RWPE1 (cell line): ENCODE measurements around the gene NUDC.
A peak's percentile ranks its signal among the peaks of the same experiment; 100 is the strongest.

ENCODE experiments used
- CTCF ChIA-PET: fragments of 350-600 bp; sonication (Branson Sonifier 250); formaldehyde crosslinking; extraction: SDS; loops from one replicate; lab custom pipeline; 2021; lab: Yijun Ruan, JAX
- POLR2A ChIA-PET: fragments of 400-600 bp; formaldehyde crosslinking; extraction: SDS; loops from one replicate; lab custom pipeline; 2020; ENCODE audit warnings: antibody characterized with exemption; ENCODE audit not compliant: low non-redundant PET; lab: Yijun Ruan, JAX
- DNase-seq: peaks from one replicate; pipeline ENCODE4 v3.0.0; 2012; ENCODE audit warnings: low spot score
- H3K27ac ChIP-seq: fragments of 450-650 bp; 2 replicates; pipeline ENCODE4 v1.5.1; 2017
- TF ChIP-seq, protein P1 (sequence below): fragments of 450-650 bp; conservative IDR thresholded peaks from 2 replicates; pipeline ENCODE4 v1.5.1; 2017; ENCODE audit warnings: low read depth, mild to moderate bottlenecking

The NUDC gene

DNA sequence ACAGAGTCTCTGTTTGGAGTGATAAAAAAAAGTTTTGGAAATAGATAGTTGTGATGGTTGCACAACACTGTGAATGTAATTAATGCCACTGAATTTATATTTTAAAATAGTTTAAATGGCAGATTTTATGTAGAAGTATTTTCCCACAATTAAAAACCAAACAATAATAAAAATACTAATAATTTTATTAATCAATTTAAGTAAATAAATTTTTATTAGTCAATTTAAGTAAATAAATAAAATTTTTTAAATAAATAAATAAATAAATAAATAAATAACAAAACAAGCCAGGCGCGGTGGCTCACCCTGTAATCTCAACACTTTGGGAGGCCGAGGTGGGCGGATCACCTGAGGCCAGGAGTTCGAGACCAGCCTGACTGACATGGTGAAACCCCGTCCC is 43.7 kb downstream of the NUDC start:
- no peak for DNase-seq
- TF ChIP-seq, protein P1, sequence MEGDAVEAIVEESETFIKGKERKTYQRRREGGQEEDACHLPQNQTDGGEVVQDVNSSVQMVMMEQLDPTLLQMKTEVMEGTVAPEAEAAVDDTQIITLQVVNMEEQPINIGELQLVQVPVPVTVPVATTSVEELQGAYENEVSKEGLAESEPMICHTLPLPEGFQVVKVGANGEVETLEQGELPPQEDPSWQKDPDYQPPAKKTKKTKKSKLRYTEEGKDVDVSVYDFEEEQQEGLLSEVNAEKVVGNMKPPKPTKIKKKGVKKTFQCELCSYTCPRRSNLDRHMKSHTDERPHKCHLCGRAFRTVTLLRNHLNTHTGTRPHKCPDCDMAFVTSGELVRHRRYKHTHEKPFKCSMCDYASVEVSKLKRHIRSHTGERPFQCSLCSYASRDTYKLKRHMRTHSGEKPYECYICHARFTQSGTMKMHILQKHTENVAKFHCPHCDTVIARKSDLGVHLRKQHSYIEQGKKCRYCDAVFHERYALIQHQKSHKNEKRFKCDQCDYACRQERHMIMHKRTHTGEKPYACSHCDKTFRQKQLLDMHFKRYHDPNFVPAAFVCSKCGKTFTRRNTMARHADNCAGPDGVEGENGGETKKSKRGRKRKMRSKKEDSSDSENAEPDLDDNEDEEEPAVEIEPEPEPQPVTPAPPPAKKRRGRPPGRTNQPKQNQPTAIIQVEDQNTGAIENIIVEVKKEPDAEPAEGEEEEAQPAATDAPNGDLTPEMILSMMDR, result no peak
- H3K27ac ChIP-seq, result no peak overlapping the region
- ChIA-PET POLR2A (no interaction called here), CTCF (no interaction called here)

DNA sequence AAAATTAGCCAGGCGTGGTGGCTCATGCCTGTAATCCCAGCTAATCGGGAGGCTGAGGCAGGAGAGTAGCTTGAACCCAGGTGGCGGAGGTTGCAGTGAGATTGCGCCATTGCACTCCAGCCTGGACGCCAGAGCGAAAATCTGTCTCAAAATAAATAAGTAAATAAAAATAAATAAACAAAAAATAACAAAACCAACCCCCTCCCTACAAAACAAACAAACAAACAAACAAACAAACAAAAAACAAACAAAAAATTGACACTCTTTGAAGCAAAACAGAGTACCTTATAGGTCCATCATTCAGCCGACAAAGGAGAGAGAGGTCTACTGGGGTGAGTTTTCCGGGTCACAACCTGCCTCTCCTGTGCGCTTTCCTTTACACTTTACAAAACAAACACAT is 44.1 kb downstream of the NUDC start:
- CTCF ChIA-PET, result interaction anchor here (0.5 to 1.3 kb wide), 5 partner anchors 55 to 336 kb away, joined by 3 to 6 read pairs (median 5); no protein-coding TSS in a partner anchor
- DNase-seq, result no peak
- POLR2A ChIA-PET, result no interaction called here
- no peak overlapping the region for H3K27ac ChIP-seq
- TF ChIP-seq, protein P1, result no peak

DNA sequence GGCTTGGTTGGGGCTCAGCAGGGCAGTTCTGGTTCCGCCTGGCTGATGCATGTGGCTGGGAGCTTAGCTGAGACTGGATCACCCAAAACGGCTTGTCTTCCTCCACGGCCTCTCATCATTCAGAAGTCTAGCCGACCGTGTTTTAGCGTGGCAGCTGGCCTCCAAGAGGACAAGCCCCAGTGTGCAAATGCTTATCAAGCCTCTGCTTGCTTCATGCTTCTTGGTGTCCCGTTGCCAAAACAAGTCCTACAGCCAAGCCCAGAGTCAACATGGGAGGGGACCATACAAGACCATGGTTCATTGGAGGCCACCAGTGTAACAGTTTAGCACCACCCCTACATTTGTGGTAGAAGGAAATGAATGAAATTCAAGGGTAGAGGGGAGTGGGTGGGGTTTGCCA is 49.3 kb downstream of the NUDC start:
- no peak for DNase-seq
- peak overlapping the region; percentile 52 for H3K27ac ChIP-seq
- POLR2A ChIA-PET, result no interaction called here
- CTCF ChIA-PET, result no interaction called here
- TF ChIP-seq, protein P1, result no peak

DNA sequence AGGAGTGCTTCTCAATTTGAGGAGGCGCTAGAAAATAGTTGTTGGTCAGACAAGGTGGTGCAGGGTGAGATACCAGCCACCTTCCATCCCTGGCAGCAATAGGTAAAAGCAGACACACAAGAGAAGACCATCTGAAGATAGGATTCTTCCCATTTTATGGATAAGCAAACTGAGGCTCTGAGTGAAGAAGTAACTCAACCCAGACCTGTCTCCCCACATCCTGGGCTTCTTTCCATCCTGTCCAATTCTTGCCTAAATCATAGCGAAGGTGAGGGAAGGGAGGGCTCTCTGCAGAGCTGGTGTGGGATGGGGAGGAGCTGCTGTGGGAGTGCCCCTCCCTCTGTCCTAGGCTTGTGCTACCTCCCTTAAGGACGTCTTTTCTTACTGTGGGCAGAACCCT is 50.0 kb downstream of the NUDC start:
- H3K27ac ChIP-seq, result no peak overlapping the region
- CTCF ChIA-PET, result interaction anchor here (0.5 to 0.6 kb wide), 2 partner anchors 73 to 1069 kb away, joined by 3 to 5 read pairs; no protein-coding TSS in a partner anchor
- no peak for DNase-seq
- POLR2A ChIA-PET, result no interaction called here
- TF ChIP-seq, protein P1, result no peak

DNA sequence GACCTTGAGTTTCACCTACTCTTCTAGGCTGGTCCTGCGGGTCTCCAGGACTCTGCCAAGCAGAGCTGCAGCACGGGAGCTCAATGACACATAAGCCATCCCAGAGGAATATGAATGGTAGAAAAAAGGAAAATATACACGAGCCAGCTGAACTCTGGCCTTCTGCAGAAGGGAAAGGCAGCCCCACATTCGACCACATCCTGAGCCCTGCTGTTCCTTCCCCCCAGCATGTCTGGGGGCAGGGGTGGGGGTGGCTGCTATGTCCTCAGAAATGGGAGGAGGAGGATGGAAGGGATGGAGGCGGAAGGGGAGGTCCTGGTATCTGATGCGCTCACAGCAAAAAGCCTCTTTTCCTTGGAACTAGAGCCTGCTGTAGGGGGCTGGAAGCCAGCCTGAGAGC is 50.8 kb downstream of the NUDC start:
- TF ChIP-seq, protein P1, result no peak
- POLR2A ChIA-PET, result no interaction called here
- CTCF ChIA-PET, result interaction anchor here (0.6 kb wide), 1 partner anchor 1069 kb away, joined by 3 read pairs; no protein-coding TSS in a partner anchor
- no peak overlapping the region for H3K27ac ChIP-seq
- no peak for DNase-seq

DNA sequence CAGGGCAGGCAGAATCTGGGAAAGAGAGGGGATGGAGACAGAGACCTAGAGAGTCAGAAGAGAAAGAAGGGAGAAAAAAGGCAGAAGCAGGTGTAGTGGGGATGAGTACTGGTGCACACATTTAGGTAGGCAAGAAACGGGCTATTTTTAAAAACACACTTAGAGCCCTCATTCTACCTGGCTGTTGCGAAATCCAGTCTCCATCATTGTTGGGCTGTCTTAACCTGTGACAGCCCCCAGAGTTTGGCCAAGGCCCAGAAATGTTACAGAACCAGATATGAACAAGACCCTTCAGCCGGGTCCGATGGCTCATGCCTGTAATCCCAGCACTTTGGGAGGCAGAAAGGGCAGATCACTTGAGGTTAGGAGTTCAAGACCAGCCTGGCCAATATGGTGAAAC is 51.3 kb downstream of the NUDC start:
- DNase-seq, result no peak
- POLR2A ChIA-PET, result no interaction called here
- CTCF ChIA-PET, result no interaction called here
- TF ChIP-seq, protein P1, result no peak
- H3K27ac ChIP-seq, result no peak overlapping the region
